NCI-H128 (cell line): Measurements from ENCODE around the gene PEG3.

Experiments
- DNase-seq: peaks from one replicate; lab custom pipeline; 2025; ENCODE audit not compliant: unreplicated experiment; lab: John Stamatoyannopoulos, UW

Gene PEG3

DNA sequence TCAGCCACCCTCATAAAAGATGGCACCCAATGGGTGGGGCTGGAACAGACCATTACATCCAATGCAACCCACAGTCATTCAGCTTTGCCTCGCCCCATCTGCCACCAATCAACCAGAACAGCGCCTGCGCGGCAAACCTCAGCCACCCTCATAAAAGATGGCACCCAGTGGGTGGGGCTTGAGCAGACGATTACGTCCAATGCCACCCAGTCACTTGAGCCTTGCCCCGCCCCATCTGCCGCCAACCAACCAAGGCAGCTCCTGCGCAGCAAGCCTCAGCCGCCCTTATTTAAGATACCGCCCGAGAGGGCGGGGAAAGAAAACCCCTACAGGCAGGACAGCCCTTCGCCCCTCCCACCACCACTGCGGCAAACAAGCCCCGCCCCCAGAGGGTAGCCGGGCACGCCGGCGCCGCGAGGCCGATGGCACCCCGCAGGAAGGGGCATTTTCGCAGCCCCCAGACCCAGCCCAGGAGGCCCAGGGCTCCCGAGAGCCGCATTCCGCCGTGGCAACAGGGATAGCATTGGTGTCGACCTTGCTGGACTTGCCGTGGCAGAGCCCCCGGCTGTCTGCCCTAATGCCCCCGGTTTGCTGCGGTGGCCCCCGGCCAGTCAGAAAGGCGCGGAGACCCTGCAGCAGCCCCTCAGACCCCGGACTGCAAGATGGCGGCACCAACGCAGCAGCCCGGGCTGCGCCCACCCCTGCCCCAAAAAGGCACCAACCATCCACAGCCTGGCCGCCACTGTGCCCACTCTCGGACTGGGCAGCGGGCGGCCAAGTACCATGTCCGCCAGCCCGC lies 675 bp downstream of the PEG3 start:
- DNase-seq, result no peak

DNA sequence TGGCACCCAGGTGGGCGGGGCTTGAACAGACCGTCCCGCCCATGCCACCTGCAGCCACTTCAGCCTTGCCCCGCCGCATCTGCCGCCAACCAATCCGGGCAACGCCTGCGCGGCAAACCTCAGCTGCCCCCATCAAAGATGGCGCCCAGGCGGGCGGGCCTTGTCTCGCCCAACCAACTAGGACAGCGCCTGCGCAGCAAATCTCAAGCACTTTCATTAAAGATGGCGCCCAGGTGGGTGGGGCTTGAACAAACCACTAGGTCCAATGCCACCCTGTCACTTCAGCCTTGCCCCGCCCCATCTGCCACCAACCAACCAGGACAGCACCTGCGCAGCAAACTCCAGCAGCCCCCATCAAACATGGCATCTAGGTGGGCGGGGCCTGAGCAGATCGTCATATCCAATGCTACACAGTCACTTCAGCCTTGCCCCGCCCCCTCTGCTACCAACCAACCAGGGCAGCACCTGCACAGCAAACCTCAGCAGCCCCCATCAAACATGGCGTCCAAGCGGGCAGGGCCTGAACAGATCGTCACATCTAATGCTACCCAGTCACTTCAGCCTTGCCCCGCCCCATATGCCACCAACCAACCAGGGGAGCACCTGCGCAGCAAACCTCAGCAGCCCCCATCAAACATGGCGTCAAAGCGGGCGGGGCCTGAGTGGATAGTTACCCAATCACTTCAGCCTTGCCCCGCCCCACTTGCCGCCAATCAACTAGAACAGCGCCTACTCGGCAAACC lies 1.4 kb downstream of the PEG3 start:
- no peak for DNase-seq

DNA sequence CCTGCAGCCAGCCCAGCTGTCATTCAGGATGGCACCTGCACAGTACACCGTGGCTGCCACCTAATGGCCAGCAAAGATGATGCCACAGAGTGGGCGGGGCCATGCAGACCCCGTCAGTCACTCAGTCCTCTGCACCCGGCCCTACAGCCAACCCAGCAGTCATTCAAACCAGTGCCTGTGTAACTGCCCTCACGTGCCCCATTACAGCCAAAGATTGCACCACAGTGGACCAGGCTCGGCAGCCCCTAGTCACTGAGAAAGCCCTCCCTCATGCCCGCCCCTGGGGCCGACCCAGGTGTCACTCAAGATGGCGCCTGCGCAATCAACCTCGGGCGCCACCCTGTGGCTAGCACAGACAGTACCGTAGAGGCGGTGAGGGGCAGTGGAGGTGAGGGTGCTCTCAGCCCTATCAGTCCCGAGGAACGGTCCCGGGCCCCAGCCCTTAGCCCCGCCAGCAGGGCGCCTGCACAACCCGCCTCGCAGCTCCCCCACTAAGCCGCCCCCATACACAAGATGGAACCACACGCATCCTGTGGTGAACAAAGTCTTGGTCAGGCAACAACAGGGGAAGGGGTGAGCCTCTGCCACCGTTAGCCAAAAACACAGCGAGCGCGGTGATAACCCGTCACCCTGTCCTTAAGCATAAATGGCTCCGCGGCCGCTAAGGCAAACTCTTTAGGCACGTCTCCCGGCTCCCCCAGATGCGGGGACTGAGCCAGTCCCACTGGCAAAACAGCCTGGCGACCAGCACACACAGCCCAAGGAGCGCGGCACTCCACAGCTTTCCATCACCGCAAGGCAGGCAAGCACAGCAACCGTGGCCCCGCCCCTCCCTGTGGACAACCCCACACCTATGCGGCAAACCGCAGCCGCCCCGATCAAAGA lies 2.3 kb downstream of the PEG3 start:
- DNase-seq, result no peak

DNA sequence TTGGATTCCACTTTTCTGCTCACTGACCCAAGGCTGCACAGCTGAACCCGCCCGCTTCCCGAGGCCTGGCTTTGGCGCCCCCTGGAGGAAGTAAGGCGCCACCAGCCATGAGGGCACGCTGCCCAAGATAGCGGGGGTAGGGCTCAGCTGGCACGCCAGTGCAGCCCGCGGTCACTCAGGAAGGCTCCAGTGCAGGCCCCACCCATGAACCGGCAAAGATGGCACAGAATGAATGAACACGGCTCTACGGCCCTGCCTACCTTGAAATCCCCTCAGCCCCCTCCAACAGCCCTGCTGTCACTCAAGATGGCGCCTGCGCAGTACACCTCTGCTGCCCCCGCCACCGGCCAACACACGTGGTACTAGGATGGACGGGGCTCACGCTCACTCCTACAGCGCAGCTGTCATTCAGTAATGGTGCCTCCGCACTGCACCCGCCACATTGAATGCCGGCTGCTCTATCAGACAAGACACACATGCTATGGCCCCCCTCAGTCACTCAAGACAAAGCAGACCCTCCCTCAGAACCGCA lies 3.0 kb downstream of the PEG3 start:
- DNase-seq, result no peak

DNA sequence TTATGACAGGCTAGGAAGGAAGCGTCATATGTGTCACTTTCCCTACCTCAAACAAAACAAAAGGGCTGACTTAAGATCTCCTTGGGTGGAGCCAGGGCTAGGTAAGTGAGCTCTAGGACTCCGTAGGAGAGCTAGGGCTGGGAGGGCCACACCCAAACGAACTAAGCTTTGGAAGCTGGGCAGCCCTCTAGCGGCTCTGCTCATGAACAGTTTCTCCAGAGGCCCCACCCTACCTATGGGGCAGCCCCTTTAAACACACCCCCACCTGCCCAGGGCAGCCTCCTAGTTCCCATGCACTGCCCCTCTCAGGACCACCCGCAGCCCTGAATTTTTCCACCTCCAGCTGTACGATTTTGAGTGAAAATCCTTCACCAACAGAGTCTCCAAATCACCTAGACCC lies 3.5 kb downstream of the PEG3 start:
- DNase-seq, result no peak

DNA sequence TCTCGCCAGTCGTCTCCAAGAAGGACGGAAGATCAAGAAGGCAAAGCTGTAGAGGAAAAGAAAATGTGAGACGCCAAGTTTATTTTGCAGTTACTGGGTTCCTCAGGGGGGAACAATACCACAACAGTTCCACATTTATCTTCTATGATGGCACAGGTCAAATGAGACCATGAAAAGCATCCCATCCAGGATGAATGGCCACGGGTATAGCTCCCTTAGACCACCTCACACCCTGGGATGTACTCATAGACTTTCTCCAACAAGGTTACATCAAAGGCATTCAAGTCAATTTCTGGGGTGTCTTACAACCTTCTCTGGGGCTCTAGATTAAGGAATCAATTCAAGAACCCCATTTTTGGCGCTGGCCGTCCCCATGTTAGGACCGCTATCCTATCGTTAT lies 4.5 kb downstream of the PEG3 start:
- DNase-seq, result no peak

DNA sequence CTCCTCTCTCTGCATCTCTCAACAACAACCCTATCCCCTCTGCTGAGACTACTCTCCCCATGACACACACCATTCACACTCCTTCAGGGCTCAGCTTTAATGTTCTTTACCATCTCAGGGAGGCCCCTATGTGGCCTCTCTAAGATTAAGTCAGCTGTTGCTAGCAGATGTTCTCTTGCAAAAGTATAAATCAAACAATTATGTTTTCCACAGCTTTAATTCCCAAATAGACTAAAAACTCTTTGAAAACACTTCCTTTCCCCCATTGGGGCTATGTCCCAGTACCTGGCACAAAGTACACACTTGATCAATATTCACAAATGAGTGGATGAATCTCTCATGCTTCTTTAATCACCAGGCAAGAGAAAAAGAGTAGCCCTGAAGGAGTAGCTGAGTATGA lies 5.1 kb downstream of the PEG3 start:
- no peak for DNase-seq

DNA sequence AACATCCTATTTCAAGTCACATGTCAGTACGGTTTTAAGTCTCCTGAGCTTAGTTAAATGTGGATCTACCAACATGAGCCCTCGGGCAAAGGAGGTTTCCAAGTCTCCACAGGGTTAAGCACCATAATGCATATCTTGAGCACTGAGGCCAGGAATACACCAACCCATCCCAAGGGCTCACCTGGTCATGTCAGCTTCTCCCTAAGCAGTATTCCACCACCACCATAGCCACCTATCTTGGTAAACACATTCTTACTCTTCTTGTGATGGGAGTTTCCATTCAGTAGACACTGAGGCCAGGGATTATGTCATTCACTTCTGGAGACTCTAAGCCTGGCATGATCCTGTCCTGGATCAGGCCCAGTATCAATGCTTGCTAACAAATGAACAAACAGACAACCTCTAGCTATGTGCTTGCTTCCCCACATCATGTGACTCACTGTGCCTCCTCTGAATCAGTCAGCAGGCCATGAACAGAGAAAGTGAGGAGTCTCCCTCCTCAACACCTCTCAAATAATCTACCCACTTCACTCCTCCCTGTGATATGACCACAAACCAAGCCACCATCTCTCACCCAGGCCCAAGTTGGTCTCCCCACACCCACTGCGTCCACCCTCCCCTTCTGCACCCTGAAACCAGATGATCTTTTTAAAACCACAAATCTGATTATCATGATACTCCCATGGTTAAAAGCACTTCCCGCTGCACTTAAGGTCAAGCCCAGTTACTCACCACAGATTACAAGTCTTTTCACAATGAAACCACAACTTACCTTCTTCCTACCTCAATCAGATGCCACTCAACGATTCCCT lies 5.8 kb downstream of the PEG3 start:
- no peak for DNase-seq

DNA sequence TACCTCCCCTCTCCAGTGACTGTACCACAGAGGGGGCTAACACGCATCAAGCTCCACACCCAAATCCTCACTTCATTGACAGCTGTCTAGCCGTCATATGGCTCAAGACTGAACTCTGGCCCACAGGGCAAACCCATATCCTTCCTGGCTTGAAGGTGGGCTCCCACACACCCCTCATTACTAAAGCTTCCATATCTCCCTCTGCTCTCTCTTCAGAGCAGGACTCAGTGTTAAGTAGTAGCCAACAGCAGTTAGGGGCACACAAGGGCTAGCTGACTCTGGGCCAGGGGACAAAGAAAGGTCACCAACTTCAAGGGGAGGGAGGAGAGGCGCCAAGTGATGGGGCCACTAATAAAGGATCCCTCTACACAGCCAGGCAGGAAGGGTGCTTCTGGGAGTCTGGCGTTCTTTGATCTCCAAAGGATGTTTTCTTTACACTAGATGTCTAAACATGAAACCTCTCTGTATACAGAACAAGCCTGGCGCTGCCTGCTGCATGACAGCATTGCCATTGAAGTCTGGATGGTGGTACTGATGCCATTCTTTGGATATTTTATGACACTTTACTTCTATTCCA lies 8.1 kb downstream of the PEG3 start:
- no peak for DNase-seq

DNA sequence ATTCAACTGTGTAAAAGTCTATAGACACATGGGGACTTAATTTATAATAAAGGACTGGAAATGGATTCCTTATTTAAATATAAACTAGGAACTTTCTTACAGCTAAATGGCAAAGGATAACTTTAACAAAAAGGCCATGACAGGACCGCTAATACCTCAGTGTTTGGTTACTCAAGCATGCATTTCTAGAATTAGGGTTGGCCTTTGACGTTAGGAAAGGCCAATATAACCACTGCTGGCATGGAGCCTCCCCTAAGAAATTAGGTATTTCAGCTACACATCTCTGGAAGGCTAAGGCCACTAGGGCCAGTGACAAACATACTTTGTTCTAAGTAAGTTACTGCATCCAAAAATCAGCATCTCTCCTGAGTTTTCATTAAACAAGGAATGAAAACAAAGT lies 9.3 kb downstream of the PEG3 start:
- no peak for DNase-seq

DNA sequence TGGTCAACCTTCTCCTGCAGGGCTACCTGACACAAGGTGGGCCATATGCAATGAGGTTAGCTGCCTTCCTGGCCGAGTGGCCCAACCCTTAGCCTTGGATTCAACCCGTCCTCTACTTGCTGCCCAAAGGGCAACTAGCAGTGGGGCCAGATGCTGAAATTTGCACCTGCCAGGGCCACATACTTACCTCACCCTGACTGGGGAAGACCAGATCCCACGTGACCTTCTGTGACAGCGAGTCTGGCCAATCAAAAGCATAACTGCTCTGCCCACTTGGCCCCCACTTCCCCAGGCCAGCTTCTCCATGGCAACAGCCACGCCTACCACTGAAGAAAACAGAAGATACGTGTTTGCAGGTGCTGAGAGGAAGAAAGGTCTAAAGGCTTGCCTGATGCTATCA lies 10.9 kb downstream of the PEG3 start:
- no peak for DNase-seq

DNA sequence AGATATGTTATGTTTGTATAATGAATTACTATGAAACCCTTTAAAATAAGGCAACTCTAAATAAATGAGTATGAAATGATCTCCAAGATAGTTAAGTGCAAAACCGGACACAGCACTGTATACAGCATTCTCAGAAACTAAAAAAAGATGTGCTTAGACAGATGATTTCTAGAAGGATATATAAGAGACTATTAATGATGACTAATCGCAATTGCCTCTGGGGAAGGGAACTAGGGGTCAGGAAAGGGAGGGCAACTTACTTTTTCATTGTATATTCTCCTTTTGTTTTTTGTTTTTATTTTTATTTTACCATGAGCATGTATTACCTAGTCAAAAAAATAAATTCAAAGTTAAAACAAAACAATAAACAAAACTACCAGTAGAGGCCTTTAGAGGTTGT lies 12.8 kb downstream of the PEG3 start:
- DNase-seq, result no peak

DNA sequence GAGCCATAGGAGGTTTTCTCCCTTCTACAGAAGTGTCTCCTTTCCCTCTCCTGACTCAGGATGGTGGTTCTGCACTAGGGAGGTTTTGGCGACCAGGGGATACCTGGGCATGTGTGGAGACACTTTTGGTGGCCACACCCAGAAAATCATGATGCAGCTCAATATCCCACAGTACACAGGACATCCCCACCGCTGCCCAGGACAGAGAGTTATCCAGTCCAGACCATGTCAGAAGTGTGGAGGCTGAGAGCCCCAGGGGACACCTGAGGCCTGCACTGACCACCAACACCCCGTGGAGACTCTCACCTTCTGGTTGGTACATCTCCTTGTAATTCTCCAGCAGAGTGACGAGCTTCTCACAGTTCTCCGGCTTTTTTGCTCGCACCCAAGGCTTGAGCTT lies 16.6 kb downstream of the PEG3 start:
- DNase-seq, result no peak

DNA sequence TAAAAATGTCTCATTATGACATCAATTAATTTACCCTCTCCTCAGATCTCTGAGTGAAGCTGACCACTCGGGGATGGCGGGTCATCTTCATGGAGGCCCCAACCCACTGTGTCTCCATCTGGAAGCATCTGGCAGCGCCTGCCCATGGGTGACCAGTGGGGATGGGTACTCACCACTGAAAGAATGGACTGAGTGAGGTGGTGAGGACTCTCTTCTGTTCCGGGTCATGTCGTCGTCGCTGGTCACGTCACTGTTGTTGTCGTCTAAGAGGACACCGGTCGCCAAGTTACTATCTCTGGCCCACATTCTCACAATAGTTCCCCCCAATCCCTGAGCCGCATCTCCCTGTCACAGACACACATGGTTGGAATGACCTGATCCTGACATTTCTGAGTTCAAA lies 17.1 kb downstream of the PEG3 start:
- no peak for DNase-seq

DNA sequence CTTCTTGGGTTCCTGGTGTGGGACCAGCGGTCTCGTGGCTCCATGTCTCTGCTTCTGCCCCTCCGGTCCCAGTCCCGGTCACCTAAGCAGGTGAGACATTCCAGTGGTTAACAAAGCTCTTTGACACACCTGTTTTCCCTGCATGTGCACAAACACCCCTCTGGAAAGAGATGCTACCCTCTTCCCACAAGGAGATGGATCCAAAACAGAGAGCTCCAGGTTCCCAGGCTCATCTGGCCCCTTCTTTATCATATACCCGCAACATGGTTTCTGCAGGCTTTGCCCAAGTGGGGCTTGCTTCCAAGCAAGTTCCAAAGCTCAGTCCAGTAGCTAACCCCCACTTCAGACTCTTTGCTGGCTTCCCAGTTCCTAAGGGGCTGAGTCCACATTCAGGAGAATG lies 17.8 kb downstream of the PEG3 start:
- no peak for DNase-seq

DNA sequence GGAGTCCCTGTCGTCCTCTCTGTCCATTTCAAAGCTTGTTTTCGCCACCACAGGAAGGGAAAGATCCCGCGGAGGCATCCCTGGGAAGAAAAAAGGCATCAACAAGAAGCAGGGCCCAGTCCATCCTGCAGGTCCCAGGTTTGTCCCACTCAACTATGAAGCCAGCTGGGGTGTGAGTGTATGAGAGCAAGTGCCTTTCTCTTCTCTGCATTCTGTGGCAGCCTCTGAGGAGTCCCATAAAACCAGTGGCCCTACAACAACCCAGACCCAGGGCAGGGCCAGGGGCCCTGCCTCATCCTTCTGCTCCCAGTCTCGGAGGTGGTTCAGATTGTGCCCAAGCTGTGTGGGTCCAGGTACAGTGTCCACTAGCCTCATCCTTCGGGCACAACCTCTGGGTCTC lies 18.9 kb downstream of the PEG3 start:
- DNase-seq, result no peak

DNA sequence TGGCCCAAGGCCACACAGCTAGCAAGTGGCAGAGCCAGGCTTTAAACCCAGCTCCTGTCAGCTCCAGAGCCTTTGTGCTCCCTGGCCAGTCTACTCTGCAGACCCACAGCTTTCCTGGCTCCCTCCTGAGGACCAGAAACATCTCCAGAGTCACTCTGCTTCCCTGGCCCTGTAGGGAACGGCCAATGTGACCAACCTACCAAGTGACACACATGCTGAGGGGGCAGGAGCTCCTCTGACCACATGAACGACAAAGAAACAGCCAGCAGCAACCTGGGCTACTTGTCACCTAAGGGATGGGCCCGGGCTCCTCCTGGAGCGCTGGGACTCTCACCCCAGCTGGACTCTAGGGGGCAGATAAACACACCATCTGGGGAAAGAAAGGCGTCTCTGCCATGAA lies 19.3 kb downstream of the PEG3 start:
- no peak for DNase-seq

DNA sequence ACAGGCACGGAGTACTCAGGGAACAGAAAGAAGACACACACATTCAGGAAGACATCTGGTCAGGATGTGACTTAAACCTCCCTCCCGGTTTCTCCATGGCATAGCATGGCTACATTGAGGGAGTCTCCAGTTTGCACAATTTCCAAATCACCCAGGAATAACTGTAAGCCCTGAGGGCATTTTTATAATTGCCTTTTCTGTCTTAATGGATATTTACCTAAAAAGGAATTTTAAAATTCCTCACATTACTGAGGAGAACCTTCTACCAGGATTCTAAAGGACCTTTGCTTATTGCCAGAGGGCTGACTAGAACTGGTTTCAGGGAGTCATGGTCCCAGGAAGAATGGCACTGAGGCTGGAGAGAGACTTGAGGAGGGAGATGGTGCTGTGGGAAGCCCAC lies 21.4 kb downstream of the PEG3 start:
- no peak for DNase-seq

DNA sequence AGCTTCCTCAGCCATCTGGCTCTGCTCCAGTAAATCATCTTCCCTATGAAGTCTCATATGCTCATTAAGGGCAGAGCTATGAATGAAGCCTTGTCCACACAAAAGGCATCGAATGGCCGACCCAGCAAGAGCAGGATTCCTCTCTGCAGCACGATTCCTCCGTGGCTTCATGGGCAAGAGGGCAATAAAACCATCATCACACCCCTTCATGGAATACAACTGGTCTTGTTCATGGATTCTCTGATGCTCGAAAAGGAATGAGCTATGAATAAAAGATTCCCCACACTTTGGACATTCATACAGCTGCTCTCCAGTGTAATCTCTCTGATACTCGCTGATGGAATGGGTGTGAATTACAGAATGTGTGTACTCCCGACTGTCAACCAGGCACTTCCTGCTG lies 25.9 kb downstream of the PEG3 start:
- no peak for DNase-seq

DNA sequence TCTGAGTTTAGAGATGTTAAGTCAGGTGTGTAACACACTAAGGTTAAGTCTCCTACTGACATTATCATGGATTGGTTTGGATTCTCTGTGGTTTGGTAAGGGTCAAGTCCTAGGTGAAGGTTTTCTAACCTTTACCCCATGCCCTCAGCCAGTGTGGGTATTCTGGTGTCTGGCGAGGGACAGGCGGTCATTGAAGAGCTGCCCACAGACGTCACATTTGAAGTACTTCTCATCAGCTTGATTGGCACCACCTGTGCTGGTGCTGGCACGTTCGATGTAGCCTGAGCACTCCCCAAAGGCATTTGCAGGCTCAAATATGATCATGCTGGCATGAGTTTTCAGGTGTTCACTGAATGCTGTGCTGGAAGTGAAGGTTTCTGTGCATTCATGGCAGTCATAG lies 27.0 kb downstream of the PEG3 start:
- DNase-seq, result no peak
